Natural killer cell treated with Interleukin-12 subunit alpha and Interleukin-12 subunit beta and Interleukin-15 and Interleukin-18, amount 100 ng/mL, for 72 hours (primary cell): ENCODE data around the gene SLC22A17. TPM values are rescaled to one million over a fixed set of nuclear protein-coding genes. Genes with fewer than 3 reads are reported as not detected.
"Not testable (repeated sequence)": the region's sequence is repeated elsewhere in the genome, so short reads cannot be mapped to it uniquely, and the experiment has no call there.

Experiments
- ATAC-seq, 2 donors: fragments of 150-1000 bp; cut with Tn5 transposase in 1 of 2; sonication (Bioruptor Pico), chemical (Tn5 transposase) in 1 of 2; 2 replicates each; pipeline ENCODE4 v1.10.0; 2021
- DNase-seq: peaks from one replicate; pipeline ENCODE4 v3.0.0; 2022; ENCODE audit warnings: low spot score
- H3K27ac Mint-ChIP-seq, 2 donors: 1 replicate in 1 of 2; 2 replicates in 1 of 2; pipeline ENCODE4 v1.8.0; 2022; ENCODE audit warnings: mixed read lengths in 2 of 2, mild to moderate bottlenecking in 1 of 2, moderate library complexity in 1 of 2
- H3K27me3 Mint-ChIP-seq, 2 donors: 1 replicate in 1 of 2; 2 replicates in 1 of 2; pipeline ENCODE4 v1.8.0; 2022; ENCODE audit warnings: mixed read lengths in 2 of 2
- H3K36me3 Mint-ChIP-seq: one replicate; pipeline ENCODE4 v1.8.0; 2022; ENCODE audit warnings: mixed read lengths
- H3K4me1 Mint-ChIP-seq, 2 donors: 1 replicate in 1 of 2; 2 replicates in 1 of 2; pipeline ENCODE4 v1.8.0; 2022; ENCODE audit warnings: low read depth in 2 of 2, mixed read lengths in 2 of 2, mild to moderate bottlenecking in 1 of 2
- H3K4me3 Mint-ChIP-seq: one replicate; pipeline ENCODE4 v1.8.0; 2022; ENCODE audit warnings: mixed read lengths
- H3K9me3 Mint-ChIP-seq: 2 replicates; pipeline ENCODE4 v1.8.0; 2022; ENCODE audit warnings: mixed read lengths
- total RNA-seq, 2 donors: library from RNA; stranded (reverse); gene quantifications; one replicate each; pipeline ENCODE4 v1.2.3, GENCODE V29; 2022

The SLC22A17 gene
- total RNA-seq, 2 donors from 2014 or later, result 0.42 TPM; not detected in 1

DNA sequence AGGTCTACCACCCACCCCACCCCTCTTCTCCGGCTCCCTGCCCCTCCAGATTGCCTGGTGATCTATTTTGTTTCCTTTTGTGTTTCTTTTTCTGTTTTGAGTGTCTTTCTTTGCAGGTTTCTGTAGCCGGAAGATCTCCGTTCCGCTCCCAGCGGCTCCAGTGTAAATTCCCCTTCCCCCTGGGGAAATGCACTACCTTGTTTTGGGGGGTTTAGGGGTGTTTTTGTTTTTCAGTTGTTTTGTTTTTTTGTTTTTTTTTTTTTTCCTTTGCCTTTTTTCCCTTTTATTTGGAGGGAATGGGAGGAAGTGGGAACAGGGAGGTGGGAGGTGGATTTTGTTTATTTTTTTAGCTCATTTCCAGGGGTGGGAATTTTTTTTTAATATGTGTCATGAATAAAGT is 26.9 kb downstream of the SLC22A17 start:
- Mint-ChIP-seq H3K4me1 (peaks cover 15 to 16% of the 10 kb centered on the region in 2 donors), H3K36me3 (peaks cover 20% of the 10 kb centered on the region)
- not testable (repeated sequence) for H3K9me3 Mint-ChIP-seq, ATAC-seq, H3K27ac Mint-ChIP-seq, H3K27me3 Mint-ChIP-seq, H3K4me3 Mint-ChIP-seq, DNase-seq

DNA sequence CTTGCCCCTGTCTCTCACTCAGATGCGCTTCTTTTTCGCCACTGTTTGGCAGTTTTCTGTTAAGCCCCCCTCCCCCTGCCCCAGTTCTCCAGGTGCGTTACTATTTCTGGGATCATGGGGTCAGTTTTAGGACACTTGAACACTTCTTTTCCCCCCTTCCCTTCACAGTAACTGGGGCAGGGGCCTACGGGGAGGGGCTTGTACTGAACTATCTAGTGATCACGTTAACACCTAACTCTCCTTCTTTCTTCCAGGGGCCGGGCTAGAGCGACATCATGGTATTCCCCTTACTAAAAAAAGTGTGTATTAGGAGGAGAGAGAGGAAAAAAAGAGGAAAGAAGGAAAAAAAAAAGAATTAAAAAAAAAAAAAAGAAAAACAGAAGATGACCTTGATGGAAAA is 27.7 kb downstream of the SLC22A17 start:
- H3K27me3 Mint-ChIP-seq, result no peaks in the 10 kb centered on the region
- H3K9me3 Mint-ChIP-seq, result no peaks in the 10 kb centered on the region
- DNase-seq (no peak), ATAC-seq (no peak)
- peaks cover 24% of the 10 kb centered on the region for H3K36me3 Mint-ChIP-seq
- no peak overlapping the region for H3K27ac Mint-ChIP-seq
- no peak overlapping the region for H3K4me3 Mint-ChIP-seq
- peaks cover 21 to 23% of the 10 kb centered on the region in 2 donors for H3K4me1 Mint-ChIP-seq

DNA sequence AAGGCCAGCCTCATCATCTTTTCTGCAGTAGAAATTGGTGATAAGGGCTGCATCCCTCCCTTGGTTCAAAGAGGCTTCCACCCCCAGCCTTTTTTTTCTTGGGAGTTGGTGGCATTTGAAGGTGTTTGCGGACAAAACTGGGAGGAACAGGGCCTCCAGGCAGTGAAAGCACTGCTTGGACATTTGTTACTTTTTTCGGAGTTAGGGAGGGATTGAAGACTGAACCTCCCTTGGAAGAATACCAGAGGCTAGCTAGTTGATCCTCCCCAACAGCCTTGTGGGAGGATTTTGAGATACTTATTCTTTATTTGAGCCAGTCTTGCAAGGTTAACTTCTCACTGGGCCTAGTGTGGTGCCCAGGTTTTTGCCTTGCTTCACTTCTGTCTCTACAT is 28.2 kb downstream of the SLC22A17 start:
- Mint-ChIP-seq H3K36me3 (peaks cover 29% of the 10 kb centered on the region), H3K27me3 (no peaks in the 10 kb centered on the region), H3K27ac (no peak overlapping the region), H3K9me3 (no peaks in the 10 kb centered on the region), H3K4me3 (no peak overlapping the region), H3K4me1 (peaks cover 27 to 28% of the 10 kb centered on the region in 2 donors)
- ATAC-seq, result no peak
- DNase-seq, result no peak

DNA sequence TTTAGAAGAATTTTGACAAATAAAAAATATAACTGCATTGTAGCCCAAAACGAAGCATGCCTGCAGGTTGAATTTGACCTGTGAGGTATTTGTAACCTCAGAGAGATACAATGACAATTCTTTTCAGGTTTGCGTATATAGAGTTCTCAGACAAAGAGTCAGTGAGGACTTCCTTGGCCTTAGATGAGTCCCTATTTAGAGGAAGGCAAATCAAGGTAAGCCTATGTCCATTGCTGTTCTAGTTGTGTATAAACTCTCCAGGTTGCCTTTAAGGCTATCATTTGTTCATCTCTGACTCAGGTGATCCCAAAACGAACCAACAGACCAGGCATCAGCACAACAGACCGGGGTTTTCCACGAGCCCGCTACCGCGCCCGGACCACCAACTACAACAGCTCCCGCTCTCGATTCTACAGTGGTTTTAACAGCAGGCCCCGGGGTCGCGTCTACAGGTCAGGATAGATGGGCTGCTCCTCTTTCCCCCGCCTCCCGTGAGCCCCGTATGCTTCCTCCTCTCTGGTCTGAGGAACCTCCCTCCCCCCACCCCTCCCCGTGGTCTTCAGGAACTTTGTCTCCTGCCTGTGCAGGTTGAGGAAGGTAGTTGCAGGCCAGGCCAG is 28.7 kb downstream of the SLC22A17 start:
- H3K27ac Mint-ChIP-seq, result no peak overlapping the region

DNA sequence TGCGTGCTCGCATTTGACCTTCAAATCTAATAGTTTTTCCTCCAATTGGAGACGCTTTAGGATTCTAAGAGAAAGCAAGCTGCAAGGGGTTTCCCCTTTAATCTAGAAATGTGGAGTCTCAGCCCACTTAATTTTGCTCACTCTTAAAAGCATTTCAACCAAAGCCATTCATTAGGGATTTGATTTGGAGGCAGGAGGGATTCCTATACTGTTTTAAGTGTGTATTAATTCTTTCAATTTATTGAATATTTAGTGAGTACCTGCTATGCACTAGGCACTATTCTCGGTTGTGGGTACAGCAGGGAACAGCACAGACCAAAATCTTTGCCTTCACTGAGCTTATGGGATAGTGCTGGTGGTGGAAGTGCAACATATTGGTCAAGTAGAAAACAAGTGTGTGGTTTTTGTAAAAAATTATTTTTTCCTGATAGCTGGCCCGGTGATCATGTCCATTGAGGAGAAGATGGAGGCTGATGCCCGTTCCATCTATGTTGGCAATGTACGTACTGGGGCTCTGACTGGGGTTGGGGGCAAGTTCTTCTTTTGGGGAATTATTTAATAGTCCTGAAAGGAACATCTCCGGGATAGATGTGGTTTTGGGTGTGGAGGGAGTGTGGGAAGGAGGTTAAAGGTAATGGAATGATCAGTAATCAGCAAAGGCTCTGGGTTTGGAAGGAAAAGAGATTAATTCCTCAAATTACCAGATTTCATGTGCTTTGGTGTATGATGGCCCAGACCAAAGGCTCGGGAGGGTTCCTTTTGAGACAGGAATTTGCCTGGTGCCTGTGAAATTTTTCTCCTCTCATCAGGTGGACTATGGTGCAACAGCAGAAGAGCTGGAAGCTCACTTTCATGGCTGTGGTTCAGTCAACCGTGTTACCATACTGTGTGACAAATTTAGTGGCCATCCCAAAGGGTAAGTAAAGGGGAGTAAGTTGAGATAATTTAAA is 29.8 kb downstream of the SLC22A17 start:
- Mint-ChIP-seq H3K4me3 (peak overlapping the region; percentile 96), H3K4me1 (peaks cover 27 to 29% of the 10 kb centered on the region in 2 donors), H3K27me3 (no peaks in the 10 kb centered on the region), H3K36me3 (peaks cover 29% of the 10 kb centered on the region), H3K9me3 (no peaks in the 10 kb centered on the region), H3K27ac (peak overlapping the region; percentile 91 to 96)
- DNase-seq (no peak), ATAC-seq (no peak)

More for the DNA sequence above, 28.7 kb downstream of the SLC22A17 start:
- Mint-ChIP-seq H3K4me1 (peaks cover 27 to 29% of the 10 kb centered on the region in 2 donors), H3K4me3 (no peak overlapping the region), H3K36me3 (peaks cover 29% of the 10 kb centered on the region), H3K9me3 (no peaks in the 10 kb centered on the region), H3K27me3 (no peaks in the 10 kb centered on the region)
- no peak for ATAC-seq
- no peak for DNase-seq

DNA sequence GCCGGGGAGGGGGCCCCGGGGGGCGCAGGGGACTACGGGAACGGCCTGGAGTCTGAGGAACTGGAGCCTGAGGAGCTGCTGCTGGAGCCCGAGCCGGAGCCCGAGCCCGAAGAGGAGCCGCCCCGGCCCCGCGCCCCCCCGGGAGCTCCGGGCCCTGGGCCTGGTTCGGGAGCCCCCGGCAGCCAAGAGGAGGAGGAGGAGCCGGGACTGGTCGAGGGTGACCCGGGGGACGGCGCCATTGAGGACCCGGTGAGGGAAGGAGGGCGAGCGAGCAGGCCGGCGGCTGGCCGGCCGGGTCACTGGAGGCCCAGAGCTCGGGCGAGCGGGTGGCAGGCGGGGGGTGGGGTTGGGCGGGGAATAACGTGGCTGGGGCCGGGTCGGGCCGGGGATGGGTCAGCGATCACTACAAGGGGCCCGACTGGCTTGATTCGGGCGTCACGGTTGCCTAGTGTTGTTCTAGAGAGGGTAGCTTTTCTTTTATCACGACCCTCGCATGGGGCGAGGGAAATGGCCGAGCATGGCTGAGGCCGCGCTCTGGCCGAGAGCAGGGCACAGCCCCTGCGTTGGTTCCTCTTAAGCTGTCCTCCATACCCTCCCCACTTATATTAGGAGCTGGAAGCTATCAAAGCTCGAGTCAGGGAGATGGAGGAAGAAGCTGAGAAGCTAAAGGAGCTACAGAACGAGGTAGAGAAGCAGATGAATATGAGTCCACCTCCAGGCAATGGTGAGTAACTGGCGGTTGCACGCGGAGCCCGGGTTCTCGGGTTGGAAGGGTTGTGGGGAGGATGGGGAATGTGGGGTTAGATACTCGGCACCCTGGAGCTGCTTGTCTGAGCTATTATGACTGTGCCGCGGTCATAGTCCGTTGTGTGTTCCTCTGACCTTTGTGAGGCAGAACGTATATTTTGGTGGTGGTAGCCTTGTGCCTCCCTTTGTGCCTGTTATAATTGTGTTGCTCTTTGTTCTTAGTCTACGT is 30.8 kb downstream of the SLC22A17 start:
- ATAC-seq, result peak; percentile 1 to 14

DNA sequence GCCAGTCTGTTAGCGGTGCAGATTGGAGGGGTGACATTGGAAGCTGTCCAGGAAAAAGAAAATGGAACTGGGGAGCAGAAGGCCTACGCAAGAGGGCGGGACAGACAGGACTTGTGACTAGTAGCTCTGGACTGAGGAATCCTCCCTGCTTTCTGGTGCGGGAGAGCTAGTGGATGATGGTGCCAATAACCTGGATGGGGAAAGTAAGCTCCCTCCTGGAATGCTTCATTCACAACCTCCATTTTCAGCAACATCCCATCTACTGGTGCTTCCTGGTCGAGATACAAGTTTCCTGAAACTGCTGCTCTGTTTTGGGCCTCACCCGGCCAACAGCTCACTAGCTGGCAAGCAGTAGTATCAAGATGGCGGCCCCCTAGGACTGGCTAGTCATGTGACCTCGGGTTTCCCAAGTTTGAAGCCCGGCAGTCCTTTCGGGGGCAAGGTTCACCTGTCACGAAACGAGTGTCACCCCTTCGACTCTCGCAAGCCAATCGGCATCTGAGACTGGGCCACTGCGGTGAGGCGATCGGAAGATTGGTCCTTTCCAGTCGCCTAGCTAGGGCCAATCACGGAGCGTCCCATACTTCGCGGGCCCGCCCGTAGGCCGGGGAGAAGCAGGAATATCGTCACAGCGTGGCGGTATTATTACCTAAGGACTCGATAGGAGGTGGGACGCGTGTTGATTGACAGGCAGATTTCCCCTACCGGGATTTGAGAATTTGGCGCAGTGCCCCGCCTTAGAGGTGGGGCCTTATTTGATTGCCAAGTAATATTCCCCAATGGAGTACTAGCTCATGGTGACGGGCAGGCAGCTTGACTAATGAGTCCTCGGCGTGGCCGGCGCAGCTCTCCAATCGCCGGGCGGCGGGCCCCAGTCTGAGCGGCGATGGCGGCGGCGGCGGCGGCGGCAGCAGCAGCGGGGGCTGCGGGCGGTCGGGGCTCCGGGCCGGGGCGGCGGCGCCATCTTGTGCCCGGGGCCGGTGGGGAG is 31.8 kb downstream of the SLC22A17 start, which contains the start of gene PABPN1:
PABPN1 (plus strand) TSS at position 874 of the 988 bp plus-strand sequence; CDS start at position 887, 13 bp downstream.
- peak within 1 kb of the TSS; percentile 96 for H3K4me3 Mint-ChIP-seq
- DNase-seq, result peak; percentile 99
- peak; percentile 95 for ATAC-seq
- peaks cover 25% of the 10 kb centered on the region for H3K36me3 Mint-ChIP-seq
- H3K9me3 Mint-ChIP-seq, result no peaks in the 10 kb centered on the region
- peak within 1 kb of the TSS; percentile 96 for H3K27ac Mint-ChIP-seq
- H3K4me1 Mint-ChIP-seq, result peaks cover 27 to 29% of the 10 kb centered on the region in 2 donors
- H3K27me3 Mint-ChIP-seq, result no peaks in the 10 kb centered on the region

More for the DNA sequence above, 30.8 kb downstream of the SLC22A17 start:
- DNase-seq, result peak; percentile 80
- no peaks in the 10 kb centered on the region for H3K27me3 Mint-ChIP-seq
- H3K9me3 Mint-ChIP-seq, result no peaks in the 10 kb centered on the region
- peak overlapping the region; percentile 96 for H3K27ac Mint-ChIP-seq
- peak overlapping the region; percentile 96 for H3K4me3 Mint-ChIP-seq
- H3K4me1 Mint-ChIP-seq, result peaks cover 27 to 29% of the 10 kb centered on the region in 2 donors
- H3K36me3 Mint-ChIP-seq, result peaks cover 29% of the 10 kb centered on the region

DNA sequence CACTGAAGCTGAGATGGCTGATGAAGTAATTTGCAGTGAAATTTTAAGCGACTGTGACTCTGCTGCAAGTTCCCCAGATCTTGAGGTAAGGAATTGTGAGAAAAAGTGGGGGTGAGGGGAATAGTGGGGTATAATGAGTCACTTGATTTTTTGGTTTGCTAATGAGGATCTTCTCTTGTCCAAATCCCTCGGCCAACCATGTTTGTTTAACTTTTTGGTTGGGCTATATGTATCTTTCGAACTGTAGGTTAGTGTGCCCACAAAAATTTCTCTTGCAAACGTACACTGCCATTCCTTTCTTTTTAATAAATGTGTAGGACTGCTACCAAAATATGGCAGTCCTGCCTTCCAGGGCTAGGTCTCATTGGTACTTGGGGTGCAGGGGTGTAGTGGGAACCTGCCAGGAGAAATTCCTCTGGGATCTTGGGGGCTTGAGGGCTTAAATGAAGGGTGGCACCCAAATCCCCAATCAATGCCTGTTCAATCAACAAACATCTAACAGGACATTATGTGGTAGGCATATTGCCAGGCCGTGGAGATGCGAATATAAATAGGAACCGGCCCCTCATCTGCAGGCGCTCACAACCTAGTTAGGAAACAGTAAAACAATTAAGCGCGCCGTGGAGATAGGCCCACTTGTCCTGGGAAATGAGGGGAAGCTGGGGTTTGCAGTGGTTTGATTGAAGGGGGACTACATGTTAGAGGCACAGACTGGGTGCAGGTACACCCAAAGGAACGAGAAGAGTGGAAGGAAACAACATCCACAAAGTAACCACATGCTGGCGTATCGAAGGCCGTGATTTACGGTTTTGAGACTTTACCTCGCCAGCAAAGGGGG is 32.7 kb downstream of the SLC22A17 start:
- H3K36me3 Mint-ChIP-seq, result peaks cover 23% of the 10 kb centered on the region
- peak overlapping the region; percentile 96 for H3K4me3 Mint-ChIP-seq
- H3K4me1 Mint-ChIP-seq, result peaks cover 27 to 29% of the 10 kb centered on the region in 2 donors
- peak overlapping the region; percentile 96 for H3K27ac Mint-ChIP-seq
- no peaks in the 10 kb centered on the region for H3K27me3 Mint-ChIP-seq
- H3K9me3 Mint-ChIP-seq, result no peaks in the 10 kb centered on the region
- ATAC-seq (no peak), DNase-seq (no peak)

DNA sequence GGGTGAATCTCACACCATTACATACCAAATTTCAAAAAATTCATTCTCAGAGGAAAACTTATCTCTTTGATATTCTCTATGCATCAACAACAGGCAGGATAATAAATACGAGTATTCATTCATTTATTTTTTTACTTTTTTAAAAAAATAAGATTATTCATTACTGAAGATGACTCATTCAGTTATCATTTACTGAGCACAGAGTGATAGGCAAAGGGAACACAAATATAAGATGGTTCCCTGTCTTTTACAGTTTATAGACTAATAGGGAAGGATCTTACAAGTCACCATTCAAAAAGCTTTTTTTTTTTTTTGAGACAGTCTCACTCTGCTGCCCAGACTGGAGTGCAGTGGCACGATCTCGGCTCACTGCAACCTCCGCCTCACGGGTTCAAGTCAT is 36.4 kb downstream of the SLC22A17 start:
- no peak overlapping the region for H3K27ac Mint-ChIP-seq
- H3K36me3 Mint-ChIP-seq, result peaks cover 9% of the 10 kb centered on the region
- H3K4me3 Mint-ChIP-seq, result no peak overlapping the region
- H3K9me3 Mint-ChIP-seq, result no peaks in the 10 kb centered on the region
- ATAC-seq (no peak), DNase-seq (no peak)
- H3K4me1 Mint-ChIP-seq, result peaks cover 12 to 14% of the 10 kb centered on the region in 2 donors
- H3K27me3 Mint-ChIP-seq, result no peaks in the 10 kb centered on the region

DNA sequence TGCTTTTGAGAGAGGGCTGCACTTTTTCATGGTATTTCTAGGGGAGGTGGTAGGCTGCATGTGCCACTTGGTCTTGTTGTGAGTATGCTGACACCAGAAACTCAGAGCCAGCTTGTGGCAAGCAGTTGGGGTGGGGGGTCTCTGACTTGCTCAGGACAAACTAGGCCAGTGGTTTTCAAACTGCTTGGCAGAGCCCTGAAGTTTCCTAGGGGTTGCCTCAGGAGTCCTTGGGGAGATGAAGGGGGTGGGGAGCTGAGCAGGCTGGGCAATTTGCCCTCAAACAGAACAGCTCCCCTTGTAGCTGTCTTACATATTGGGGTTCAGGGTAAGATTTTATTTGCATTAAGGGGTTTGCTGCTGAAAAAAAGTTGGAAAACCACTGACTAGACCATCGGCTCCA is 42.1 kb downstream of the SLC22A17 start:
- Mint-ChIP-seq H3K27ac (no peak overlapping the region), H3K9me3 (no peaks in the 10 kb centered on the region), H3K27me3 (no peaks in the 10 kb centered on the region), H3K36me3 (no peaks in the 10 kb centered on the region), H3K4me3 (no peak overlapping the region), H3K4me1 (peaks cover 26 to 32% of the 10 kb centered on the region in 2 donors)
- no peak for ATAC-seq
- no peak for DNase-seq

DNA sequence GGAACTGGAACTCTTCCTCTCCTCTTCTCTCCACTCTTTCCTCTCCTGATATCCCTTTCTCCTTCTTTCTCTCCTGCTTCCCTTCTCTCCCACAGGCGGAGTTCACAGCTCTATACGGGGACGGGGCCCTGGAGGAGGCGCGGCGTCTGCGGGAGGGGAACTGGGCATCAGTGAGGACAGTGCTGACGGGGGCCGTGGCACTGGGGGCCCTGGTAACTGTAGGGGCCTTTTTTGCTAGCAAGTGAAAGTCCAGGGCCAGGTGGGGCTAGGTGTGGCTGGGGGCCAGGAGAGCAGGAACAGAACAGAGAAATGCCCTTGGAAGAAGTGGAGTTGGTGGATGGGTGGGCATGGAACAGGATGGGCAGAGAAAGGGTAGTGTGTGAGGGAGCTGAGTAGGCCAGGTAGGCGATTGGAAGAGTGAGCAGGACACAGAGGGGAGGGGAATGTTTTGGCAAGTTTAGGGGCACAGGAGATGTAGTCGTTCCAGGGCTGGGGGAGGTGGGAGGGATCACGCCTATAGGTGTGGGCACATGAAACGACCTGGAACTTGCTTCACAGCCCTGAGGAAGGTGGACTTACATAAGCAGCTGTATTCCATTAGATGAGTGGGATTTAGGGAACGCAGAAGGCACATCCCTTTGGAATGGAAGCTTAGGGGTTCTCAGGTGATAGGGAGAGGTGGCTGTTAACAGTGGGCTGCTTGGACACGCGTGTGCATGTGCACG is 43.8 kb downstream of the SLC22A17 start:
- H3K36me3 Mint-ChIP-seq, result no peaks in the 10 kb centered on the region
- no peaks in the 10 kb centered on the region for H3K9me3 Mint-ChIP-seq
- no peak overlapping the region for H3K4me3 Mint-ChIP-seq
- DNase-seq (no peak), ATAC-seq (no peak)
- peaks cover 32% of the 10 kb centered on the region in 2 donors for H3K4me1 Mint-ChIP-seq
- peak overlapping the region in 1 of 2 donors; percentile 60 for H3K27ac Mint-ChIP-seq
- H3K27me3 Mint-ChIP-seq, result no peaks in the 10 kb centered on the region
